Transverse colon (tissue), 4 donors: ENCODE measurements around the gene BDKRB1. TPM values are rescaled to one million over a fixed set of nuclear protein-coding genes. Genes with fewer than 3 reads are reported as not detected.
A peak's percentile ranks its signal among the peaks of the same experiment; 100 is the strongest.

Experiments used
- DNase-seq: peaks from one replicate; pipeline ENCODE4 v3.0.0-alpha.2; 2019
- H3K27ac ChIP-seq, 4 donors: fragments of 200-600 bp; sonication (generic); 2 replicates each; pipeline ENCODE4 v1.5.1; 2016 to 2018; ENCODE audit warnings: inconsistent platforms in 4 of 4
- H3K27me3 ChIP-seq: fragments of 200-600 bp; sonication (generic); 2 replicates; pipeline ENCODE4 v1.5.1; 2017; ENCODE audit warnings: inconsistent platforms
- H3K36me3 ChIP-seq, 4 donors: fragments of 200-600 bp; sonication (generic); 2 replicates each; pipeline ENCODE4 v1.5.1; 2017 to 2019; ENCODE audit warnings: inconsistent platforms in 4 of 4
- H3K4me1 ChIP-seq, 4 donors: fragments of 200-600 bp; sonication (generic); 2 replicates each; pipeline ENCODE4 v1.5.1; 2017 to 2020; ENCODE audit warnings: inconsistent platforms in 4 of 4
- H3K4me3 ChIP-seq, 4 donors: fragments of 200-600 bp; sonication (generic); 1 replicate in 1 of 4; 2 replicates in 3 of 4; pipeline versions ENCODE4 v1.5.1 to v1.6.1; 2017 to 2019; ENCODE audit warnings: inconsistent platforms in 4 of 4
- H3K9me3 ChIP-seq, 2 donors: fragments of 200-600 bp; sonication (generic); 2 replicates each; pipeline ENCODE4 v1.5.1; 2017 to 2019; ENCODE audit warnings: inconsistent platforms in 2 of 2
- EP300 ChIP-seq: sonication (generic); formaldehyde crosslinking; IDR thresholded peaks from one replicate; pipeline ENCODE4 v1.6.1; 2017; ENCODE audit warnings: antibody characterized with exemption, low read depth
- POLR2A ChIP-seq: fragments of 450-650 bp; IDR thresholded peaks from one replicate; pipeline ENCODE4 v1.6.1; 2016; ENCODE audit warnings: antibody characterized with exemption, mild to moderate bottlenecking, moderate library complexity
- POLR2AphosphoS5 ChIP-seq, 3 donors: sonication (generic); formaldehyde crosslinking; IDR thresholded peaks; one replicate each; pipeline ENCODE4 v1.6.1; 2016; ENCODE audit warnings: antibody characterized with exemption in 3 of 3
- WGBS, 2 donors: methylation state at CpG; one replicate each; pipeline ENCODE4 v1.1.5; 2018; ENCODE audit warnings: low coverage in 1 of 2; 5-methylcytosine and 5-hydroxymethylcytosine counted together
- in situ Hi-C, 4 donors: fragments of 200-750 bp; cut with MboI; loops; one replicate each; pipeline versions ENCODE4 v1.15.0 to v1.15.1; 2017; ENCODE audit warnings: low sequenced_read_pairs in 3 of 4, low pct_ligation_motif_present in 1 of 4, low pct_unique_long_range_greater_than_20kb in 1 of 4
- intact Hi-C: fragments of 100-400 bp; cut with DNase I; formaldehyde crosslinking; loops from one replicate; pipeline ENCODE4 v1.15.1; 2023; ENCODE audit warnings: low total_unique reads
- total RNA-seq, 4 donors: library from RNA; depleted of rRNA; stranded (reverse); fragments of >200 nt; gene quantifications; one replicate each; pipeline ENCODE4 v1.1.0, GENCODE V29; 2016
- TF ChIP-seq, protein P1 (sequence below), 5 experiments: fragments of 200-600 bp in 3 of 5; fragments of 450-650 bp in 2 of 5; sonication (generic) in 3 of 5; IDR thresholded peaks; 1 replicate in 2 of 5; 2 replicates in 3 of 5; pipeline ENCODE4 v1.5.1; 2016 to 2017; ENCODE audit warnings: antibody characterized with exemption in 5 of 5, inconsistent platforms in 3 of 5, mild to moderate bottlenecking in 2 of 5, moderate library complexity in 1 of 5

BDKRB1 gene
- total RNA-seq = 1 to 10 TPM; 1.1 to 4.4 (median 2.3) TPM

DNA sequence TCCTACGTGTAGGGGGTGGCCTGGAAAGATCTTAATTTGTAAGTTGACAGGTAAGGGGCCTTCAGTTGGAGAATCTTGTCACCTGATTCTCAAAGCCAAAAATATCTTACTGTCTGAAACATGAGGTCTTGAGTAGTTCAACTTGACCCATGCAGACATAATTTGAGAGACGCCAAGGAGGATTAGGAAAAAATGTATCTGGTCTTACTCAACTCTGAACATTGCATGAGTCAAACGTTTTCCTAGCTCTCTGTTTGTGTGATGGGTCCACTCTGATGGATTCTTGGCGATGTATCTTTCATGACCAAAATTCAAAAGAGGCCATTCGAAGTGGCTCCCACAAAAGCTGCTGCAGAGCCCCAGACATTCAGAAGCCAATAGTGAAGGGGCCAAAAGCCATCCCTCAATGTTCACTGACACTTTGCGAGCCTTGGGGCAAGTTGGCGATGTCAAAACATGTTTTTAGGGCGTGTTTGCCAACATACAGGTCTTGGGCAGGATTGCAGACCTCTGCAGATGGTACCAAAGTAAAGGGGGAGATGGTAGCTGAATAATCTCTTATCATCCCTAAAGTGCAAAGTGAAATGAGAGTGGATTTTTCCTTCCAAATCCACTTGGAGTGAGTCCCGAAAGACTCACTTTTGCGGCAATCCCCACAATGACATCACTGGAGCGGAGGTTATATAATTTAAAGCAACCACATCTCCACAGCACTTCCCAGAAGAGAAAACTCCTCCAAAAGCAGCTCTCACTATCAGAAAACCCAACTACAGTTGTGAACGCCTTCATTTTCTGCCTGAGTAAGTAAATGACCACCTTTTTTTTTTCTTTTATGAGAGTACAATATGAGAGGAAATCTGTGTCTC is at the start of gene BDKRB1:
BDKRB1 (plus strand) TSS at position 710 of the 866 bp plus-strand sequence. CDS start 7,473 bp downstream, outside the sequence.
- peak; percentile 76 to 83 (median 77) for TF ChIP-seq POLR2AphosphoS5 (IDR thresholded peaks at IDR 0.05)
- TF ChIP-seq POLR2A = no peak
- TF ChIP-seq, protein P1, sequence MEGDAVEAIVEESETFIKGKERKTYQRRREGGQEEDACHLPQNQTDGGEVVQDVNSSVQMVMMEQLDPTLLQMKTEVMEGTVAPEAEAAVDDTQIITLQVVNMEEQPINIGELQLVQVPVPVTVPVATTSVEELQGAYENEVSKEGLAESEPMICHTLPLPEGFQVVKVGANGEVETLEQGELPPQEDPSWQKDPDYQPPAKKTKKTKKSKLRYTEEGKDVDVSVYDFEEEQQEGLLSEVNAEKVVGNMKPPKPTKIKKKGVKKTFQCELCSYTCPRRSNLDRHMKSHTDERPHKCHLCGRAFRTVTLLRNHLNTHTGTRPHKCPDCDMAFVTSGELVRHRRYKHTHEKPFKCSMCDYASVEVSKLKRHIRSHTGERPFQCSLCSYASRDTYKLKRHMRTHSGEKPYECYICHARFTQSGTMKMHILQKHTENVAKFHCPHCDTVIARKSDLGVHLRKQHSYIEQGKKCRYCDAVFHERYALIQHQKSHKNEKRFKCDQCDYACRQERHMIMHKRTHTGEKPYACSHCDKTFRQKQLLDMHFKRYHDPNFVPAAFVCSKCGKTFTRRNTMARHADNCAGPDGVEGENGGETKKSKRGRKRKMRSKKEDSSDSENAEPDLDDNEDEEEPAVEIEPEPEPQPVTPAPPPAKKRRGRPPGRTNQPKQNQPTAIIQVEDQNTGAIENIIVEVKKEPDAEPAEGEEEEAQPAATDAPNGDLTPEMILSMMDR (IDR thresholded peaks at IDR 0.05) = no peak
- H3K4me1 ChIP-seq = peaks cover 3 to 29% (median 9%) of the 10 kb centered on the region in 4 donors
- DNase-seq = no peak
- intact Hi-C loops (no loop called here), in situ Hi-C loops (no loop called here)
- H3K27ac ChIP-seq = peak within 1 kb of the TSS; percentile 69 to 82 (median 77)
- no peaks in the 10 kb centered on the region for H3K27me3 ChIP-seq
- no peaks in the 10 kb centered on the region for H3K9me3 ChIP-seq
- no peaks in the 10 kb centered on the region for H3K36me3 ChIP-seq
- WGBS, 2 donors = 34 to 52% methylated on average over 7 to 12 of the region's 12 CpGs
- H3K4me3 ChIP-seq = no peak within 1 kb of the TSS

- TF ChIP-seq, protein P1 (IDR thresholded peaks at IDR 0.05) = no peak
- TF ChIP-seq POLR2AphosphoS5 (IDR thresholded peaks at IDR 0.05) = no peak
- no peak for TF ChIP-seq POLR2A
- TF ChIP-seq EP300 = no peak
- in situ Hi-C loops (no loop called here), intact Hi-C loops (loop anchor here (10.0 kb wide), 1 partner anchor 102 kb away; no protein-coding TSS in a partner anchor)
- H3K27ac ChIP-seq = peak overlapping the region; percentile 69 to 84 (median 80)
- DNase-seq = peak; percentile 50
- no peaks in the 10 kb centered on the region for H3K36me3 ChIP-seq
- 29 to 35% methylated on average over 5 to 8 of the region's 8 CpGs for WGBS, 2 donors
- H3K4me1 ChIP-seq = peaks cover 8 to 35% (median 28%) of the 10 kb centered on the region in 4 donors
- no peaks in the 10 kb centered on the region for H3K27me3 ChIP-seq
- peak overlapping the region in 2 of 4 donors; percentile 38 to 51 for H3K4me3 ChIP-seq
- H3K9me3 ChIP-seq = no peaks in the 10 kb centered on the region
These were observed 49.5 kb upstream of the BDKRB1 start for GRCh38 chr14:96206461-96206860.

DNA sequence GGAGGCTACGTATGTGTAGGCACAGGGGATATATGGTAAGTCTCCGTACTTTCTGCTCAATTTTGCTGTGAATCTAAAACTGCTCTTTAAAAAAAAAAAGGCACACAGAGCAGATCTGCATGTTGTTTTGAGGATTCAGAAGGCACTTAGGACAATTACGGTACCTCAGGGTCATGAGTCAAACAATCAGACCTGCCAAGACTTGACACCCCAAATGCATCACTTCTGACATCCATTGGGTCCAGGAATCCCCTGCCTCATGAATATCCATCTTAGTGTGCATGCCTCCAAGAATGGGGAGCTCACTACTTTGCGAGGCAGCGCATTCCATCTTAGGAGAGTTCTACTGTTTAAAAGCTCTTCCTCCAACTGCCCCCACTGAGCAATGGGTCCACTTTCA is 48.3 kb upstream of the BDKRB1 start:
- Histone ChIP-seq H3K36me3 (no peaks in the 10 kb centered on the region), H3K9me3 (peaks cover 0 to 4% of the 10 kb centered on the region in 2 donors), H3K4me1 (peaks cover 8 to 35% (median 28%) of the 10 kb centered on the region in 4 donors), H3K27ac (no peak overlapping the region), H3K4me3 (no peak overlapping the region), H3K27me3 (no peaks in the 10 kb centered on the region)
- DNase-seq = no peak
- intact Hi-C loops (loop anchor here (10.0 kb wide), 1 partner anchor 103 kb away; no protein-coding TSS in a partner anchor), in situ Hi-C loops (no loop called here)
- TF ChIP-seq, protein P1 (IDR thresholded peaks at IDR 0.05) = no peak
- TF ChIP-seq POLR2AphosphoS5 (IDR thresholded peaks at IDR 0.05) (no peak), EP300 (no peak), POLR2A (no peak)
- WGBS, 2 donors = 72 to 88% methylated on average over 3 to 5 of the region's 5 CpGs

DNA sequence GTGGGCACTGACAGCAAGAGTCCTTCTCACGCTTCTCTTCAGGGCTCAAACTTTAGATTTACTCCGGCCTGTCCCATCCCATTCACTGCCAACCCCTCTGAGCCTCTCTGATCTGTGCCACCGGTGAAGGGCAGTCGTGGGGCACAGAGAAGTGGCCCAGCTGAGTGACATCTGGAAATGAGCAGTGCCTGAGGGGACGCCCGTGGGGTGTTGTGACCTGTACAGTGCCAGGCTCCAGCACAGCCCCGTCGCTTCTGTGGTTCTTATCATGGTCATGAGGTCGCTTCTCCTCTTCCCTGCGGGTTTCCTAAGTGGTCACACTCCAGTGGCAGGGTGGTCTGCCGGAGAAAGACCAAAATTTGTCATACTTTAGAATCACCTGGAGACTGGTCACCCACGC is 47.3 kb upstream of the BDKRB1 start:
- intact Hi-C loops = loop anchor here (10.0 kb wide), 1 partner anchor 104 kb away; no protein-coding TSS in a partner anchor
- 88% methylated on average over 12 of the region's 12 CpGs; no CpG with 5 or more reads in 1 of the 2 donors for WGBS, 2 donors
- Histone ChIP-seq H3K4me3 (no peak overlapping the region), H3K36me3 (no peaks in the 10 kb centered on the region), H3K27ac (no peak overlapping the region), H3K4me1 (peaks cover 6 to 31% (median 25%) of the 10 kb centered on the region in 4 donors), H3K27me3 (no peaks in the 10 kb centered on the region), H3K9me3 (peaks cover 0 to 4% of the 10 kb centered on the region in 2 donors)
- DNase-seq = no peak
- in situ Hi-C loops = no loop called here
- TF ChIP-seq POLR2AphosphoS5 (IDR thresholded peaks at IDR 0.05) (no peak), POLR2A (no peak), EP300 (no peak)
- TF ChIP-seq, protein P1 (IDR thresholded peaks at IDR 0.05) = no peak
